Activated T-helper 2 cell treated with anti-CD3 and anti-CD28 coated beads, Interferon-gamma antibody, Interleukin-2, Interleukin-4, amounts not matched to agents 10 μg/mL and 5 μg/mL and 100 μg/mL, durations not matched to agents 14 hours and 24 hours and 36 hours (primary cell): ENCODE measurements around the gene CRYGS. TPM values are rescaled to one million over a fixed set of nuclear protein-coding genes. Genes with fewer than 3 reads are reported as not detected.

ENCODE experiments used
- DNase-seq: peaks from one replicate; pipeline ENCODE4 v3.0.0; 2021; ENCODE audit warnings: low spot score
- H3K27ac Mint-ChIP-seq: one replicate; pipeline ENCODE4 v1.8.0; 2021; ENCODE audit warnings: mixed read lengths
- H3K27me3 Mint-ChIP-seq: one replicate; pipeline ENCODE4 v1.8.0; 2021; ENCODE audit warnings: low read depth, mixed read lengths
- H3K36me3 Mint-ChIP-seq: one replicate; pipeline ENCODE4 v1.8.0; 2021; ENCODE audit warnings: low read depth, mixed read lengths
- H3K4me1 Mint-ChIP-seq: one replicate; pipeline ENCODE4 v1.8.0; 2021; ENCODE audit warnings: low read depth, mixed read lengths
- H3K4me3 Mint-ChIP-seq: one replicate; pipeline ENCODE4 v1.8.0; 2021; ENCODE audit warnings: low read depth, mild to moderate bottlenecking, moderate library complexity, mixed read lengths
- H3K9me3 Mint-ChIP-seq: one replicate; pipeline ENCODE4 v1.8.0; 2021; ENCODE audit warnings: mixed read lengths
- intact Hi-C: fragments of 100-400 bp; cut with micrococcal nuclease; formaldehyde crosslinking; loops from one replicate; pipeline ENCODE4 v1.15.1; 2023
- total RNA-seq: library from RNA; stranded (reverse); gene quantifications from 2 replicates; pipeline ENCODE4 v1.2.3, GENCODE V29; 2022

The CRYGS gene
- total RNA-seq, 1 donor from 2014 or later, result 5.6 TPM

DNA sequence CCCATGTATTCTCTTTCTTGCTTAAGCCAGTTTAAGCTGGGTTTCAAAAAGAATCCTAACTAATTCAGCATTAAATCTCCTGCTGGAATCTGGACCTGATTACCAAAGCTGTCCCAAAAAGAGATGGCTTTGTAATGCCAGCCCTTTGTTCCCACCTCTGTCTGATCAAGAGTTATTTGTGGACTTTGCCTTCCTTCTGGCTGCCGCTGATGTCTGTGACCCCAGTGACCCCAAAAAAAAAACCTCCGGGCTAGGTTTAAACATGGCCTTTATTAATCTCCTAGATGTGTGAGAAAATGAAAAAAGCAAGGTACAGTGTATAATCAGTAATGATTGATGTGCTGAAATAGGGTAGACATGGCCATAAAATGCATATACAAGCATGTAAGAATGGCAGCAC lies 20.7 kb downstream of the CRYGS start:
- DNase-seq, result no peak
- Mint-ChIP-seq H3K4me1 (peaks cover 23% of the 10 kb centered on the region), H3K9me3 (no peaks in the 10 kb centered on the region), H3K36me3 (no peaks in the 10 kb centered on the region), H3K4me3 (no peak overlapping the region), H3K27ac (no peak overlapping the region), H3K27me3 (no peaks in the 10 kb centered on the region)
- intact Hi-C loops, result no loop called here

DNA sequence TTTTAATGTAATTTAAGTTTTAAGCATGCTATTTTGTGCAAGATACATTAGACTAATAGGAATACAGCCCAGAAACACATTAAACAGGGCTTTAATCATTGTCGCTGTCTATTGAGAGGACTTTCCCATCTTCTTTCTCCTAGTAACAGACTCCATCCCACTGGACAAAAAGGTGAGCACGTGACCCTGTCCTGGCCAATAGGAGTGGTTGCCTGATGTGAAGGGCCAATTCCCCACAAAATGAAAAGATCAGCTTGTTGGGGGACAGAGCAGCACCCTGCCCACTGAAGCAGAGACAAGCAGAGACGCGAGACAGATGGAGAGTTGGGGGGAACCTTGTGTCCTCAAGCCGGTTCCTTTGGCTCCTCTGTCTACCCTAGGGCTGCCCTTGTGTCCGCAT lies 21.2 kb downstream of the CRYGS start:
- H3K9me3 Mint-ChIP-seq, result no peaks in the 10 kb centered on the region
- peaks cover 23% of the 10 kb centered on the region for H3K4me1 Mint-ChIP-seq
- H3K27ac Mint-ChIP-seq, result no peak overlapping the region
- H3K27me3 Mint-ChIP-seq, result no peaks in the 10 kb centered on the region
- no peak for DNase-seq
- no peak overlapping the region for H3K4me3 Mint-ChIP-seq
- H3K36me3 Mint-ChIP-seq, result no peaks in the 10 kb centered on the region
- intact Hi-C loops, result no loop called here

DNA sequence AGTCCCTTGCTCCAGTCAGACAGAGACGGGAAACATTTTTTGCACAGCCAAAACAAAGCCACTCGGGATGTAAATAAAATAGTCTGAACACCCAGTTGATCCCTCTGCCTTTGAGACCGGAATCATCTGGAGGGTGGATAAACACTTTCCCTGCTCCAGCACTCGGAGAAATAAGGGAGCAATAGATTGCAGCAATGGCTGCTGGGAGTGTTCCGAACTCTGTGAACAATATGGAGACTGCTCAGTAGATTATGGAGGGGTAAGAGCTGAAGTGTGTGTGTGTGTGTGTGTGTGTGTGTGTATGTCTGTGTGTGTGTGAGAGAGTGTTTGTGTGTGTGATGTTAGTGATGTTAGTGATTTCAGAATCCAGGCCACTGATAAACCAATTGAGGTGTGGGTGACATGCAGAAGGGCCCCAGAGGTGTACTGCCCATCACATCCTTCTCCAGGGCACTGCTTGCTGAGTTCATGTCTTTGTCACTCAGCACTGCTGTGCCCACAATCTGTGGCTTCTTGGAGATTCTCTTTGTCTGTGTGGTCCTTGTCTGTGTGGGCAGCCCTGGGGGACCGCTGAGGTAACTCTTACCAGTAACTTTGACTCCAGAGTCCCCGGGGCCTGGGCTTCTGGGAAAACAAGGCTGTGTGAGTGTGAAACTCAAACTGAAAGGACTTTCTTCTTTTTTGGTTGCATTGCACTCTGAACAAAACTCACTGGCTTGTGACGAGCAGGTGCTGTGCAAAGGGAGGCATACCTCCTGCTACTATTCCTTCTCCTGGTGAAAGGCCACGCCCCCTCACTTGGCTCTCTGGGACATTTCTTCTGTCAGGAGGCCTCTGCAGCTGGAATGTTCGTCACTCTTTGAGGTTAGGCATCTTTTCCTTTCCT lies 23.0 kb downstream of the CRYGS start:
- H3K4me1 Mint-ChIP-seq, result peaks cover 23% of the 10 kb centered on the region
- no peak overlapping the region for H3K4me3 Mint-ChIP-seq
- H3K36me3 Mint-ChIP-seq, result no peaks in the 10 kb centered on the region

GRCh38 chr3:186520431-186520830 lies 23.7 kb downstream of the CRYGS start:
- Mint-ChIP-seq H3K36me3 (no peaks in the 10 kb centered on the region), H3K4me3 (no peak overlapping the region), H3K9me3 (peaks cover 4% of the 10 kb centered on the region), H3K4me1 (peaks cover 30% of the 10 kb centered on the region), H3K27me3 (no peaks in the 10 kb centered on the region), H3K27ac (no peak overlapping the region)
- intact Hi-C loops, result no loop called here
- DNase-seq, result no peak

More for the DNA sequence above, 23.0 kb downstream of the CRYGS start:
- no peaks in the 10 kb centered on the region for H3K27me3 Mint-ChIP-seq
- intact Hi-C loops, result no loop called here
- no peak overlapping the region for H3K27ac Mint-ChIP-seq
- no peak for DNase-seq
- peaks cover 4% of the 10 kb centered on the region for H3K9me3 Mint-ChIP-seq

- intact Hi-C loops, result loop anchor here (1.0 kb wide), 1 partner anchor 16 kb away; no protein-coding TSS in a partner anchor
- H3K4me1 Mint-ChIP-seq, result peaks cover 41% of the 10 kb centered on the region
- DNase-seq, result peak; percentile 18
These were observed 25.0 kb downstream of the CRYGS start for GRCh38 chr3:186519021-186519658.

GRCh38 chr3:186517218-186517617 lies 27.0 kb downstream of the CRYGS start:
- Mint-ChIP-seq H3K4me3 (no peak overlapping the region), H3K27ac (no peak overlapping the region)

More at GRCh38 chr3:186519021-186519658, 25.0 kb downstream of the CRYGS start:
- H3K36me3 Mint-ChIP-seq, result no peaks in the 10 kb centered on the region
- no peaks in the 10 kb centered on the region for H3K27me3 Mint-ChIP-seq
- H3K4me3 Mint-ChIP-seq, result no peak overlapping the region
- peaks cover 4% of the 10 kb centered on the region for H3K9me3 Mint-ChIP-seq
- H3K27ac Mint-ChIP-seq, result peak overlapping the region; percentile 7

DNA sequence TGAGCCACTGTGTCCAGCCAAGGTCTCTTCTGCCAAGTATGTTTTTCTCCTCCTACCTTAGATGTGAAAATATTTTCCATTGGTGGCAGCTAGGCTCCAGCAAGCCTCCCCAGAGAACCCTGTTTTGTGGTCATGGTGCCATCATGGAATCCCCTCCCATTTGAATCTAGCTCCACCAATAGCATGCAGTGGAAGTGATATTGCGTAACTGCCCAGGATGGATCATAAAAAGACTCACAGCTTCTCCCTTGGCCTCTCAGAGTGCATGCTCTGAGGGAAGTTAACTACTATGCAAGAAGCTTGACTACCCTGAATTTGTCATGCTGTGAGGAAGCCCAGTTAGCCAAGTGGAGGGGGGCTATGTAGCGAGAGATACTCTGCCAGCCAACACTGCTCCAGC lies 27.5 kb downstream of the CRYGS start:
- no peak for DNase-seq

More at GRCh38 chr3:186517218-186517617, 27.0 kb downstream of the CRYGS start:
- DNase-seq, result no peak
- Mint-ChIP-seq H3K27me3 (peaks cover 3% of the 10 kb centered on the region), H3K36me3 (no peaks in the 10 kb centered on the region), H3K4me1 (peaks cover 39% of the 10 kb centered on the region), H3K9me3 (peaks cover 4% of the 10 kb centered on the region)
- intact Hi-C loops, result no loop called here

GRCh38 chr3:186515125-186515524 lies 29.1 kb downstream of the CRYGS start:
- Mint-ChIP-seq H3K36me3 (no peaks in the 10 kb centered on the region), H3K27me3 (peaks cover 3% of the 10 kb centered on the region), H3K9me3 (peaks cover 4% of the 10 kb centered on the region), H3K4me1 (peaks cover 39% of the 10 kb centered on the region), H3K27ac (no peak overlapping the region), H3K4me3 (no peak overlapping the region)
- DNase-seq, result peak; percentile 17
- intact Hi-C loops, result no loop called here

More for the DNA sequence above, 27.5 kb downstream of the CRYGS start:
- intact Hi-C loops, result no loop called here
- H3K4me1 Mint-ChIP-seq, result peaks cover 41% of the 10 kb centered on the region
- peaks cover 4% of the 10 kb centered on the region for H3K9me3 Mint-ChIP-seq
- H3K36me3 Mint-ChIP-seq, result no peaks in the 10 kb centered on the region
- H3K4me3 Mint-ChIP-seq, result no peak overlapping the region
- H3K27me3 Mint-ChIP-seq, result peaks cover 3% of the 10 kb centered on the region
- no peak overlapping the region for H3K27ac Mint-ChIP-seq

GRCh38 chr3:186514296-186515002 lies 29.7 kb downstream of the CRYGS start:
- intact Hi-C loops, result no loop called here
- no peak overlapping the region for H3K4me3 Mint-ChIP-seq

DNA sequence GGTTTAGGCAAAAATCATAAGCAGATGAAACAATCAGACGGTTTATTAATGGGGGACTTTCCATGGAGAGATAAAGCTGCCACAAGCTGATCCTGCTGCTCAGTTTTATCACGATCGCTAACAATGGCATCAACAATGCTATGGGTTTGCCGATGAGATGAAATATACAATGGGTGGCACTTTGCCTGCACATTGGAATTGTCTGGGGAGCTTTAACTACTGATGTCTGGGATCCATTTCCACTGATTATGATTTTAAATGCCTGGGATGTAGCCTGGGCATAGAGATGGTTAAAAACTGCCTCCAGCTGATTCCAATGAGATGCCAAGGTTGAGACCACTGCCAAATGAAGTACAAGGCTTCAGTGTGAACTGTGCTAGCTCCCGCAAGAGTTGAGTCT lies 30.8 kb downstream of the CRYGS start:
- Mint-ChIP-seq H3K4me3 (no peak overlapping the region), H3K27ac (no peak overlapping the region), H3K36me3 (no peaks in the 10 kb centered on the region), H3K27me3 (peaks cover 3% of the 10 kb centered on the region), H3K9me3 (peaks cover 4% of the 10 kb centered on the region), H3K4me1 (peaks cover 28% of the 10 kb centered on the region)
- intact Hi-C loops, result no loop called here
- DNase-seq, result no peak

More at GRCh38 chr3:186514296-186515002, 29.7 kb downstream of the CRYGS start:
- peaks cover 4% of the 10 kb centered on the region for H3K9me3 Mint-ChIP-seq
- H3K4me1 Mint-ChIP-seq, result peaks cover 37% of the 10 kb centered on the region
- H3K36me3 Mint-ChIP-seq, result no peaks in the 10 kb centered on the region
- H3K27ac Mint-ChIP-seq, result no peak overlapping the region
- peaks cover 3% of the 10 kb centered on the region for H3K27me3 Mint-ChIP-seq
- no peak for DNase-seq

GRCh38 chr3:186512570-186513302 lies 31.4 kb downstream of the CRYGS start:
- peaks cover 4% of the 10 kb centered on the region for H3K9me3 Mint-ChIP-seq
- DNase-seq, result no peak
- H3K4me1 Mint-ChIP-seq, result peaks cover 28% of the 10 kb centered on the region
- no peak overlapping the region for H3K27ac Mint-ChIP-seq
- no peaks in the 10 kb centered on the region for H3K36me3 Mint-ChIP-seq
- intact Hi-C loops, result no loop called here
- peaks cover 3% of the 10 kb centered on the region for H3K27me3 Mint-ChIP-seq
- H3K4me3 Mint-ChIP-seq, result no peak overlapping the region

- Mint-ChIP-seq H3K27ac (no peak overlapping the region), H3K4me1 (peaks cover 32% of the 10 kb centered on the region), H3K36me3 (no peaks in the 10 kb centered on the region), H3K4me3 (no peak overlapping the region), H3K9me3 (peaks cover 2% of the 10 kb centered on the region), H3K27me3 (peaks cover 3% of the 10 kb centered on the region)
- DNase-seq, result no peak
- intact Hi-C loops, result no loop called here
These were observed 32.5 kb downstream of the CRYGS start for GRCh38 chr3:186511702-186512101.
